IMR-90 (cell line): ENCODE data around the gene MAP3K5. TPM values are rescaled to one million over a fixed set of nuclear protein-coding genes. Genes with fewer than 3 reads are reported as not detected.

ENCODE experiments used
- ATAC-seq: fragments of 200-7000 bp; cut with Tn5 transposase; 2 replicates; pipeline ENCODE4 v1.9.1; 2020; ENCODE audit warnings: low read depth, mild to moderate bottlenecking, moderate library complexity
- BruUV-seq: library from RNA; stranded (reverse); fragments of 400-500 nt; replicated peaks from 2 replicates; lab custom pipeline; 2021; lab: Mats Ljungman, UMichigan
- CTCF ChIA-PET: fragments of 300-600 bp; formaldehyde crosslinking; extraction: SDS; loops from one replicate; lab custom pipeline; 2021; ENCODE audit warnings: antibody characterized with exemption; lab: Yijun Ruan, JAX
- POLR2A ChIA-PET: fragments of 300-600 bp; sonication (Branson Sonifier 250); formaldehyde crosslinking; loops from one replicate; lab custom pipeline; 2022; ENCODE audit warnings: antibody characterized with exemption; ENCODE audit not compliant: unreplicated experiment; lab: Charles Lee
- DNase-seq: peaks from one replicate; pipeline ENCODE4 v3.0.0; 2013
- H2AFZ ChIP-seq: replicated peaks from 2 replicates; pipeline ENCODE3; 2013; ENCODE audit warnings: low read length, mild to moderate bottlenecking; ENCODE audit not compliant: poor library complexity
- H2AK5ac ChIP-seq: 2 replicates; pipeline ENCODE4 v1.6.1; 2013; ENCODE audit warnings: low read depth, low read length, inconsistent platforms
- H2AK9ac ChIP-seq: replicated peaks from 2 replicates; pipeline ENCODE3; 2013; ENCODE audit warnings: mild to moderate bottlenecking, low read depth, low read length, moderate library complexity; ENCODE audit not compliant: poor library complexity
- H2BK120ac ChIP-seq: 2 replicates; pipeline ENCODE4 v1.6.1; 2013; ENCODE audit warnings: low read depth, low read length, inconsistent platforms
- H2BK15ac ChIP-seq: 3 replicates; pipeline ENCODE4 v1.6.1; 2013; ENCODE audit warnings: low read depth, low read length, inconsistent platforms
- H2BK20ac ChIP-seq: 2 replicates; pipeline ENCODE4 v1.6.1; 2013; ENCODE audit warnings: low read depth, mild to moderate bottlenecking, inconsistent platforms, low read length, moderate library complexity
- H2BK5ac ChIP-seq: 2 replicates; pipeline ENCODE4 v1.6.1; 2013; ENCODE audit warnings: mild to moderate bottlenecking, low read depth, low read length, inconsistent platforms; ENCODE audit not compliant: poor library complexity, severe bottlenecking
- H3K14ac ChIP-seq: replicated peaks from 2 replicates; pipeline ENCODE4 v1.6.1; 2013; ENCODE audit warnings: low read depth, low read length, inconsistent platforms
- H3K18ac ChIP-seq: 2 replicates; pipeline ENCODE4 v1.6.1; 2013; ENCODE audit warnings: low read depth, low read length, control low read depth
- H3K23ac ChIP-seq: 2 replicates; pipeline ENCODE4 v1.6.1; 2013; ENCODE audit warnings: low read depth, low read length, inconsistent platforms
- H3K27ac ChIP-seq: 2 replicates; pipeline ENCODE4 v1.5.1; 2013; ENCODE audit warnings: mild to moderate bottlenecking, control low read depth, low read length; ENCODE audit not compliant: insufficient read depth
- H3K27me3 ChIP-seq: 2 replicates; pipeline ENCODE4 v1.6.1; 2013; ENCODE audit warnings: low read length; ENCODE audit not compliant: control insufficient read depth, insufficient read depth
- H3K36me3 ChIP-seq: 2 replicates; pipeline ENCODE4 v1.6.1; 2013; ENCODE audit warnings: low read length, mixed read lengths; ENCODE audit not compliant: control insufficient read depth, insufficient read depth
- H3K4ac ChIP-seq: 2 replicates; pipeline ENCODE4 v1.6.1; 2013; ENCODE audit warnings: low read depth, low read length, inconsistent platforms
- H3K4me1 ChIP-seq: 2 replicates; pipeline ENCODE4 v1.6.1; 2013; ENCODE audit warnings: low read length, mixed read lengths; ENCODE audit not compliant: control insufficient read depth, insufficient read depth
- H3K4me2 ChIP-seq: 2 replicates; pipeline ENCODE4 v1.6.1; 2013; ENCODE audit warnings: low read depth, mild to moderate bottlenecking, control low read depth, low read length, moderate library complexity
- H3K4me3 ChIP-seq: 2 replicates; pipeline ENCODE4 v1.5.1; 2013; ENCODE audit warnings: low read depth, mild to moderate bottlenecking, control low read depth, low read length, moderate library complexity; ENCODE audit not compliant: insufficient read depth
- H3K56ac ChIP-seq: 2 replicates; pipeline ENCODE4 v1.6.1; 2013; ENCODE audit warnings: low read length, inconsistent platforms; ENCODE audit not compliant: insufficient read depth; ENCODE audit errors: extremely low read depth
- H3K79me1 ChIP-seq, 2 experiments: 2 replicates each; pipeline ENCODE4 v1.6.1; 2013; ENCODE audit warnings: low read length in 2 of 2, inconsistent platforms in 1 of 2, low read depth in 1 of 2
- H3K9ac ChIP-seq: 2 replicates; pipeline ENCODE4 v1.6.1; 2013; ENCODE audit warnings: low read depth, low read length, control low read depth
- H3K9me1 ChIP-seq: 2 replicates; pipeline ENCODE4 v1.6.1; 2013; ENCODE audit warnings: low read length, inconsistent platforms; ENCODE audit not compliant: insufficient read depth
- H3K9me3 ChIP-seq: 2 replicates; pipeline ENCODE4 v1.6.1; 2013; ENCODE audit warnings: low read length; ENCODE audit not compliant: control insufficient read depth, insufficient read depth
- H4K20me1 ChIP-seq: 2 replicates; pipeline ENCODE4 v1.6.1; 2013; ENCODE audit warnings: low read length, inconsistent platforms; ENCODE audit not compliant: insufficient read depth
- H4K5ac ChIP-seq: 2 replicates; pipeline ENCODE4 v1.6.1; 2013; ENCODE audit warnings: mild to moderate bottlenecking, low read depth, low read length, control low read depth
- H4K8ac ChIP-seq, 2 experiments: 2 replicates each; pipeline ENCODE4 v1.6.1; 2013; ENCODE audit warnings: low read depth in 2 of 2, low read length in 2 of 2, control low read depth in 1 of 2, inconsistent platforms in 1 of 2
- H4K91ac ChIP-seq: 2 replicates; pipeline ENCODE4 v1.6.1; 2013; ENCODE audit warnings: low read depth, low read length, inconsistent platforms; ENCODE audit not compliant: insufficient read depth
- CHD1 ChIP-seq: IDR thresholded peaks from 2 replicates; pipeline ENCODE4 v1.6.1; 2012; ENCODE audit warnings: low read depth, low read length, improper control_type of control experiment
- MAFK ChIP-seq: IDR thresholded peaks from 2 replicates; pipeline ENCODE4 v1.6.1; 2012; ENCODE audit warnings: low read depth, low read length, improper control_type of control experiment
- MAZ ChIP-seq: IDR thresholded peaks from 2 replicates; pipeline ENCODE4 v1.6.1; 2012; ENCODE audit warnings: low read depth, mild to moderate bottlenecking, low read length, improper control_type of control experiment, moderate library complexity, borderline replicate concordance
- NFE2L2 ChIP-seq: fragments of 150-350 bp; IDR thresholded peaks from 2 replicates; pipeline ENCODE4 v1.6.1; 2016; ENCODE audit warnings: low read depth, mild to moderate bottlenecking, low read length
- RCOR1 ChIP-seq: IDR thresholded peaks from 2 replicates; pipeline ENCODE4 v1.6.1; 2012; ENCODE audit warnings: mild to moderate bottlenecking, low read length, improper control_type of control experiment; ENCODE audit not compliant: insufficient replicate concordance
- dilution Hi-C: fragments of 300-500 bp; cut with HindIII; formaldehyde crosslinking; loops from one replicate; pipeline ENCODE4 v1.14.3; 2018; ENCODE audit warnings: low sequenced_read_pairs; ENCODE audit not compliant: unreplicated experiment
- in situ Hi-C: fragments of 300-500 bp; cut with MboI; formaldehyde crosslinking; loops from 3 replicates; pipeline ENCODE4 v1.14.3; 2019; ENCODE audit warnings: low sequenced_read_pairs, inconsistent platforms, mixed read lengths
- intact Hi-C: fragments of 100-400 bp; cut with micrococcal nuclease; formaldehyde crosslinking; loops from 2 replicates; pipeline ENCODE4 v1.10.0; 2022
- polyA plus RNA-seq, 3 experiments: library from polyadenylated mRNA; depleted of rRNA; stranded (reverse); fragments of >200 nt; gene quantifications; 2 replicates each; pipeline ENCODE4 v1.2.3, GENCODE V29; 2012; ENCODE audit warnings: low replicate concordance in 1 of 3
- total RNA-seq: library from RNA; depleted of rRNA; stranded (reverse); fragments of >200 nt; gene quantifications from 2 replicates; pipeline ENCODE4 v1.2.3, GENCODE V29; 2012

MAP3K5 gene
- total and polyA plus RNA-seq, 2 of the 4 experiments (the other 2 are of a cell fraction), result 5.4 to 17.6 TPM

DNA sequence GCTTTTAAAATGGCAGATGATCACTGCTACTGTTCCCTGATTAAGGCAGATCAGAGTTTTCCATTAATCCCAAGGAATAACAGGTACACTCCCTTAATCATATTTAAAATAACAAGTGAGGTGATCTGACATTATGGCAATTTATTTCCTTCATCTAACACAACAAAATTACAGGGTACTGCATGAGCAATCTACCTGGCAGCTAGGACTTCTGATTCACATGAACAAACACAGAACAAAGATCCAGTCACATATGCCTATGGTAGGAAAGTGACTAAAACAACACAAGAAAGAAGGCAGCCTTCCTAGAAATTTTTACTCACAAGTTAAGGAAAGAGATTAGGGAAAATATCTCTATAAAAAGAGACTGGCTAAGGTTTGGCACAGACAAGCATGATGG, 275.3 kb downstream of the MAP3K5 start:
- BruUV-seq, result no TSS peak
- DNase-seq, result no peak
- Histone ChIP-seq H4K91ac (no peak overlapping the region), H3K4me3 (no peak overlapping the region), H2AK9ac (no peak overlapping the region), H3K36me3 (no peaks in the 10 kb centered on the region), H3K23ac (no peak overlapping the region), H2AK5ac (no peak overlapping the region), H2BK20ac (no peak overlapping the region), H3K4ac (no peak overlapping the region), H4K8ac (no peak overlapping the region), H3K27me3 (peaks cover 19% of the 10 kb centered on the region), H2AFZ (no peak overlapping the region), H3K27ac (no peak overlapping the region), H3K18ac (no peak overlapping the region), H3K9me3 (no peaks in the 10 kb centered on the region), H4K5ac (no peak overlapping the region), H2BK120ac (no peak overlapping the region), H4K20me1 (no peaks in the 10 kb centered on the region), H3K14ac (no peak overlapping the region), H2BK15ac (no peak overlapping the region), H2BK5ac (no peak overlapping the region), H3K56ac (no peak overlapping the region), H3K4me1 (no peaks in the 10 kb centered on the region), H3K9ac (no peak overlapping the region), H3K4me2 (no peak overlapping the region), H3K79me1 (no peaks in the 10 kb centered on the region), H3K9me1 (no peaks in the 10 kb centered on the region)
- POLR2A ChIA-PET, result no interaction called here
- intact Hi-C loops (no loop called here), dilution Hi-C loops (no loop called here), in situ Hi-C loops (no loop called here)
- no peak for ATAC-seq
- CTCF ChIA-PET, result interaction anchor here (0.9 kb wide), 1 partner anchor 30 kb away, joined by 3 read pairs; no protein-coding TSS in a partner anchor
- TF ChIP-seq RCOR1, result no peak
- TF ChIP-seq CHD1, result no peak
- no peak for TF ChIP-seq NFE2L2
- no peak for TF ChIP-seq MAFK
- TF ChIP-seq MAZ, result no peak
